HG03095 (cell line): Measurements from ENCODE around the gene NDFIP2.
"Not testable (repeated sequence)": the region's sequence is repeated elsewhere in the genome, so short reads cannot be mapped to it uniquely, and the experiment has no call there.

Experiments
- ATAC-seq: cut with Tn5 transposase; IDR thresholded peaks from one replicate; pipeline ENCODE4 v1.9.1; 2021; ENCODE audit warnings: moderate library complexity; ENCODE audit not compliant: unreplicated experiment

The NDFIP2 gene

GRCh38 chr13:79589603-79590393 lies 108.8 kb downstream of the NDFIP2 start:
- ATAC-seq = no peak

DNA sequence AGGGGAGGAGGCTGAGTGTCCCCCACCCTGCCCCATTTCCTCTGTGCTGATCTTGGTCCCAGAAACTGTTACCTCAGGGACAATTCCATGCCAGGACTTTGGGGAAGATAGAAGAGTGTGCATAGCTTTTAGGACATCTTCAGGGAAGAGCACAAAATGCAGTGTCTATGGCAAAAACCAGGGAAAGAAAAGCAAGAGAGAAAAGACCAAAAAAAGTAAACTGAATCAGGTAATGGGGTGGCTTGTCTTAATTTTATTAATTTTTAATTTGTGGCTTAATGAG lies 109.4 kb downstream of the NDFIP2 start:
- ATAC-seq = no peak

DNA sequence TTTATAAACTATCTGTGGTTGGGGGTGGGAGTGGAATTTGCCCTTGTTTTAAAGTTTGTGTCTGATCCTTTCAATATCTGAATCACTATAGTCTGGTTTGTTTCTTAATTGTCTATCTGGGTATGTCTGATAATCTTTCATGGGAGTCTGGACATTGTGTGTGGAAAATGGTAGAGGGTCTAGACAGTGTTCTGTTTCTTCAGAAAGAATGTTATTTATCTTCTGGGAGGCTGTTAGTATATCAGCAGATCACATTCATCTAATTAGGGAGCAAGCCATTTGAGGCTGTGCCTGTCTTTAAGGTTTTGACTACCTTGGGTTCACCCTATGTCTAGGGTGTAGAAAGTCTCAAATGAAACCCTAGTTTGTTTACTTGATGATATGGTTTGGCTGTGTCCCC lies 110.5 kb downstream of the NDFIP2 start:
- ATAC-seq = no peak

DNA sequence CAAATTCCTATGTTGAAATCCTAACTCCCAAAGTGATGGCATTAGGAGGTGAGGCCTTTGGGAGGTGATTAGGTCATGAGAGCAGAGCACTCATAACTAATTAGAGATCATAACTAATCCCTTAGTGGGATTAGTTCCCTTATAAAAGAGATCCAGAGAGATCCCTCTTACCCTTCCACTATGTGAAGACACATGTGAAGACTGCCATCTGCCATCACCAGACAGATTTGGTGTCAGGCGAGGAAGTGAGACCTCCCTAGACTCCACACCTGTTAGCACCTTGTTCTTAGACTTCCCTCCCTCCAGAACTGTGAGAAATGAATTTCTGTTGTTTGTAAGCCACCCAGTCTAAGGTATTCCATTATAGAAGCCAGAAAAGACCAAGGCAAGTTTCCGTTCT lies 112.2 kb downstream of the NDFIP2 start:
- no peak for ATAC-seq

DNA sequence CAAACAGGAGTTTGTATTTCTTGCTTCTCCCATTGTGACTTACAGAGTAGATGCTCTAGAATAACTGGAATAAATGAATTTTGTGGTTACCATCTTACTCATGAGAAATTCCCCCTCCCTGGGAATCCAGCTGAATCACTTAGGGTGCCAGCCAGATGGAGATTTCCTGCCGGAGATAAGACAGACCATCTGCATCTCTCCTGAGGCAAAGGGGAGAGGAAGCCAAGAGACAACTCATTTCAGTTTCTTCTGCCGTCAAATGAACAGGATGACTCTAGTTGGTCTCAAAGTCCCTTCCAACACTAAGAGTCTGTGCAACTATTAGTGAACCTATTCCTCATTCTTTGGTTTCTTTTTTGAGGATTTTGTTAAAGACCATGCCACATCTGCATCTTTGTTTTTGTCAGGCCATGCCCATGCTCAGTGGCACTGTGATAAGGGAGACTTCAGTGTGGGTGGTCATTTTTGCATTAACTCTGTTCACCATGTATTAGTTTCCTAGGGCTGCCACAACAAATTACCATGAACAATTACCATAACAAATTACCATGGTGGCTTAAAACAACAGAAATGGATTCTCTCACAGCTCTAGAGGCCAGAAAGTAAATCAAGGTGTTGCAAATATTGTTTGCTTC lies 112.8 kb downstream of the NDFIP2 start:
- no peak for ATAC-seq

- ATAC-seq = not testable (repeated sequence)
Observed at GRCh38 chr13:79600146-79600545, 119.2 kb downstream of the NDFIP2 start.

- no peak for ATAC-seq
Observed at GRCh38 chr13:79602936-79603335, 122.0 kb downstream of the NDFIP2 start.

GRCh38 chr13:79604752-79605151 lies 123.8 kb downstream of the NDFIP2 start:
- no peak for ATAC-seq
